HCT116 (cell line): ENCODE measurements around the gene AHRR. TPM values are rescaled to one million over a fixed set of nuclear protein-coding genes. Genes with fewer than 3 reads are reported as not detected.

ENCODE experiments used
- ATAC-seq: fragments of 200-7000 bp; cut with Tn5 transposase; 2 replicates; pipeline ENCODE4 v1.9.1; 2020; ENCODE audit warnings: mild to moderate bottlenecking, moderate library complexity
- BruUV-seq: library from RNA; stranded (reverse); fragments of 400-500 nt; replicated peaks from 2 replicates; lab custom pipeline; 2021; lab: Mats Ljungman, UMichigan
- CTCF ChIA-PET: fragments of 300-600 bp; sonication (Branson Sonifier 250); formaldehyde crosslinking; loops from one replicate; lab custom pipeline; 2021; ENCODE audit warnings: antibody characterized with exemption; lab: Charles Lee
- POLR2A ChIA-PET: fragments of 300-600, 350-600 bp; sonication (Branson Sonifier 250); formaldehyde crosslinking; loops from one replicate; lab custom pipeline; 2021; ENCODE audit warnings: antibody characterized with exemption; lab: Charles Lee
- RAD21 ChIA-PET, 2 experiments: fragments of 300-600 bp; sonication (Branson Sonifier 250); formaldehyde crosslinking; loops; one replicate each; lab custom pipeline; 2023; ENCODE audit warnings: low total read pairs in 2 of 2; ENCODE audit not compliant: uncharacterized antibody in 2 of 2, unreplicated experiment in 2 of 2, low non-redundant PET in 1 of 2; lab: Charles Lee
- DNase-seq: peaks from one replicate; pipeline ENCODE4 v3.0.0-alpha.2; 2010; ENCODE audit warnings: low read depth, low spot score
- H2AFZ ChIP-seq: fragments of 200-600 bp; shearing (Covaris generic), sonication (generic); 2 replicates; pipeline ENCODE4 v1.6.1; 2017; ENCODE audit warnings: low read depth, mixed run types, mixed read lengths, antibody characterized with exemption, low read length; ENCODE audit not compliant: poor library complexity, severe bottlenecking
- H3K27ac ChIP-seq: 2 replicates; pipeline ENCODE4 v1.5.1; 2012; ENCODE audit warnings: low read depth, low read length
- H3K27me3 ChIP-seq: fragments of 200-600 bp; sonication (generic); 2 replicates; pipeline ENCODE4 v1.6.1; 2016; ENCODE audit warnings: mixed run types, low read length, mixed read lengths; ENCODE audit not compliant: insufficient read depth
- H3K36me3 ChIP-seq, 2 experiments: fragments of 200-500 bp in 1 of 2; fragments of 200-600 bp in 1 of 2; sonication (Bioruptor generic) in 1 of 2; sonication (generic) in 1 of 2; 2 replicates each; pipeline versions ENCODE4 v1.5.1 to v1.6.1; 2014 to 2016; ENCODE audit warnings: low read length in 2 of 2, inconsistent platforms in 1 of 2, mixed read lengths in 1 of 2, mixed run types in 1 of 2; ENCODE audit not compliant: insufficient read depth in 2 of 2, control insufficient read depth in 1 of 2
- H3K4me1 ChIP-seq, 2 experiments: fragments of 200-600 bp in 1 of 2; sonication (generic) in 1 of 2; 2 replicates each; pipeline versions ENCODE4 v1.5.1 to v1.6.1; 2012 to 2017; ENCODE audit warnings: low read length in 2 of 2, inconsistent platforms in 1 of 2, mild to moderate bottlenecking in 1 of 2, mixed read lengths in 1 of 2, mixed run types in 1 of 2, moderate library complexity in 1 of 2; ENCODE audit not compliant: insufficient read depth in 2 of 2, control insufficient read depth in 1 of 2
- H3K4me2 ChIP-seq: fragments of 200-600 bp; sonication (generic); 2 replicates; pipeline ENCODE4 v1.6.1; 2017; ENCODE audit warnings: mixed run types, low read length, mixed read lengths
- H3K4me3 ChIP-seq, 2 experiments: fragments of 200-600 bp in 1 of 2; sonication (generic) in 1 of 2; replicated peaks in 1 of 2; 2 replicates each; pipeline ENCODE4 v1.5.1; 2011 to 2016; ENCODE audit warnings: low read length in 2 of 2, control low read depth in 1 of 2, low read depth in 1 of 2, mild to moderate bottlenecking in 1 of 2, mixed read lengths in 1 of 2, mixed run types in 1 of 2
- H3K79me2 ChIP-seq: fragments of 200-600 bp; sonication (generic); 2 replicates; pipeline ENCODE4 v1.6.1; 2017; ENCODE audit warnings: mild to moderate bottlenecking, mixed run types, low read length, moderate library complexity, mixed read lengths; ENCODE audit not compliant: insufficient read depth
- H3K9ac ChIP-seq: fragments of 200-600 bp; sonication (generic); 2 replicates; pipeline ENCODE4 v1.6.1; 2016; ENCODE audit warnings: low read length, mixed read lengths
- H3K9me2 ChIP-seq: fragments of 200-600 bp; sonication (generic), shearing (Covaris generic); 2 replicates; pipeline ENCODE4 v1.6.1; 2017; ENCODE audit warnings: mixed run types, mild to moderate bottlenecking, moderate library complexity; ENCODE audit not compliant: insufficient read depth
- H3K9me3 ChIP-seq, 2 experiments: fragments of 200-500 bp in 1 of 2; fragments of 200-600 bp in 1 of 2; sonication (Bioruptor generic) in 1 of 2; sonication (generic) in 1 of 2; 2 replicates each; pipeline ENCODE4 v1.6.1; 2014 to 2017; ENCODE audit warnings: low read length in 2 of 2, mixed read lengths in 2 of 2, inconsistent platforms in 1 of 2, low read depth in 1 of 2, mild to moderate bottlenecking in 1 of 2, mixed run types in 1 of 2, moderate library complexity in 1 of 2; ENCODE audit not compliant: control insufficient read depth in 1 of 2, insufficient read depth in 1 of 2
- H4K20me1 ChIP-seq: fragments of 200-600 bp; sonication (generic), shearing (Covaris generic); 2 replicates; pipeline ENCODE4 v1.6.1; 2017; ENCODE audit warnings: mixed run types, mild to moderate bottlenecking, moderate library complexity; ENCODE audit not compliant: insufficient read depth
- CTCF ChIP-seq, 3 experiments: fragments of 200-600 bp in 1 of 3; sonication (generic) in 1 of 3; IDR thresholded peaks in 2 of 3; conservative IDR thresholded peaks in 1 of 3; 2 replicates each; pipeline ENCODE4 v1.5.1; 2012 to 2017; ENCODE audit warnings: low read depth in 2 of 3, low read length in 2 of 3, antibody characterized with exemption in 1 of 3, borderline replicate concordance in 1 of 3, control low read depth in 1 of 3, mild to moderate bottlenecking in 1 of 3, mixed read lengths in 1 of 3, mixed run types in 1 of 3, moderate library complexity in 1 of 3; ENCODE audit not compliant: insufficient read depth in 1 of 3
- EZH2phosphoT487 ChIP-seq: fragments of 200-600 bp; IDR thresholded peaks from 2 replicates; pipeline ENCODE4 v1.6.1; 2018; ENCODE audit warnings: antibody characterized with exemption, borderline replicate concordance
- FOSL1 ChIP-seq: IDR thresholded peaks from 2 replicates; pipeline ENCODE4 v1.6.1; 2012; ENCODE audit warnings: low read depth
- POLR2A ChIP-seq: IDR thresholded peaks from 2 replicates; pipeline ENCODE4 v1.7.0; 2011; ENCODE audit warnings: borderline replicate concordance; ENCODE audit not compliant: insufficient read depth, insufficient read length; ENCODE audit errors: extremely low read depth
- POLR2AphosphoS5 ChIP-seq: IDR thresholded peaks from 2 replicates; pipeline ENCODE4 v1.6.1; 2011; ENCODE audit warnings: mild to moderate bottlenecking, low read depth, low read length, moderate library complexity
- REST ChIP-seq: IDR thresholded peaks from 2 replicates; pipeline ENCODE4 v1.6.1; 2012; ENCODE audit warnings: low read depth
- SIN3A ChIP-seq: IDR thresholded peaks from 2 replicates; pipeline ENCODE4 v1.6.1; 2012; ENCODE audit warnings: low read depth
- SP1 ChIP-seq: IDR thresholded peaks from 2 replicates; pipeline ENCODE4 v1.6.1; 2012; ENCODE audit warnings: low read depth
- SRF ChIP-seq: IDR thresholded peaks from 2 replicates; pipeline ENCODE4 v1.6.1; 2012; ENCODE audit warnings: low read depth
- ZBTB33 ChIP-seq: IDR thresholded peaks from 2 replicates; pipeline ENCODE4 v1.6.1; 2011; ENCODE audit warnings: mild to moderate bottlenecking, low read length, moderate library complexity; ENCODE audit not compliant: insufficient replicate concordance; ENCODE audit errors: extremely low read depth
- ZNF274 ChIP-seq: fragments of 200-500 bp; sonication (Bioruptor generic); IDR thresholded peaks from 2 replicates; pipeline ENCODE4 v1.6.1; 2014; ENCODE audit warnings: mild to moderate bottlenecking, low read depth, low read length, inconsistent platforms
- intact Hi-C: fragments of 100-400 bp; cut with micrococcal nuclease; formaldehyde crosslinking; loops from 2 replicates; pipeline ENCODE4 v1.10.0; 2022
- total RNA-seq: library from RNA; stranded (reverse); gene quantifications from one replicate; pipeline ENCODE4 v1.2.1, GENCODE V29; 2021; ENCODE audit not compliant: unreplicated experiment

Gene AHRR
- total RNA-seq, 1 experiment from 2014 or later: 12.7 TPM

GRCh38 chr5:483434-484140, 162.1 kb downstream of the AHRR start (continued):
- no peak for TF ChIP-seq REST
- TF ChIP-seq SRF: no peak
- no peak for TF ChIP-seq POLR2A
- no peak for TF ChIP-seq ZNF274

- ATAC-seq (no peak), DNase-seq (no peak)
- CTCF ChIA-PET: no interaction called here
- intact Hi-C loops: no loop called here
- no TSS peak for BruUV-seq
- RAD21 ChIA-PET: no interaction called here
- Histone ChIP-seq H3K9me3 (no peaks in the 10 kb centered on the region), H3K79me2 (no peaks in the 10 kb centered on the region), H3K4me1 (peaks cover 0 to 25% of the 10 kb centered on the region in 2 experiments; a peak in 3 of 4 replicates), H2AFZ (no peak overlapping the region), H3K4me2 (no peak overlapping the region), H4K20me1 (no peaks in the 10 kb centered on the region), H3K27ac (no peak overlapping the region), H3K4me3 (no peak overlapping the region), H3K9ac (no peak overlapping the region), H3K36me3 (no peaks in the 10 kb centered on the region), H3K27me3 (no peaks in the 10 kb centered on the region), H3K9me2 (no peaks in the 10 kb centered on the region)
- POLR2A ChIA-PET: no interaction called here
- no peak for TF ChIP-seq FOSL1
- TF ChIP-seq SRF: no peak
- no peak for TF ChIP-seq ZNF274
- no peak for TF ChIP-seq CTCF (IDR thresholded peaks at IDR 0.05 in 2 of 3, conservative IDR thresholded peaks at IDR 0.05 in 1 of 3; ENCODE audit: borderline replicate concordance in 1 of 3, insufficient read depth in 1 of 3, low read depth in 2 of 3, low read length in 2 of 3)
- no peak for TF ChIP-seq SIN3A
- TF ChIP-seq EZH2phosphoT487: no peak
- no peak for TF ChIP-seq SP1
- TF ChIP-seq REST: no peak
- no peak for TF ChIP-seq POLR2AphosphoS5
- TF ChIP-seq ZBTB33: no peak
These were observed 163.0 kb downstream of the AHRR start for GRCh38 chr5:484556-484955.
